HL-60 (cell line): ENCODE results near the gene POLDIP3.

Experiments
- DNase-seq, 2 experiments: peaks; one replicate each; pipeline ENCODE4 v3.0.0-alpha.2; 2010 to 2020; ENCODE audit warnings: low read depth in 1 of 2, low spot score in 1 of 2
- H3K27ac ChIP-seq: fragments of 250-450 bp; sonication (Bioruptor Pico); replicated peaks from 2 replicates; pipeline ENCODE4 v1.5.1; 2020; ENCODE audit warnings: mild to moderate bottlenecking, moderate library complexity
- H3K27me3 ChIP-seq: fragments of 250-450 bp; sonication (Bioruptor Pico); 2 replicates; pipeline ENCODE4 v1.5.1; 2021; ENCODE audit warnings: mild to moderate bottlenecking, moderate library complexity; ENCODE audit not compliant: insufficient read depth, poor library complexity, severe bottlenecking
- H3K4me3 ChIP-seq: replicated peaks from 2 replicates; pipeline ENCODE4 v1.5.1; 2011; ENCODE audit warnings: mild to moderate bottlenecking, control low read depth, low read length; ENCODE audit not compliant: insufficient read depth
- GABPA ChIP-seq: IDR thresholded peaks from 2 replicates; pipeline ENCODE4 v1.6.1; 2012; ENCODE audit warnings: low read depth
- POLR2AphosphoS5 ChIP-seq: IDR thresholded peaks from 2 replicates; pipeline ENCODE4 v1.6.1; 2012; ENCODE audit warnings: low read depth
- SPI1 ChIP-seq: IDR thresholded peaks from 2 replicates; pipeline ENCODE4 v1.6.1; 2012; ENCODE audit warnings: low read depth, mild to moderate bottlenecking, borderline replicate concordance
- TF ChIP-seq, protein P1 (sequence below): IDR thresholded peaks from 2 replicates; pipeline ENCODE4 v1.6.1; 2012; ENCODE audit warnings: low read depth; ENCODE audit not compliant: insufficient replicate concordance
- TF ChIP-seq, protein P2 (sequence below): IDR thresholded peaks from one replicate; pipeline ENCODE4 v1.5.1; 2011; ENCODE audit warnings: low read length, control low read depth, inconsistent platforms; ENCODE audit not compliant: insufficient read depth

Gene POLDIP3

DNA sequence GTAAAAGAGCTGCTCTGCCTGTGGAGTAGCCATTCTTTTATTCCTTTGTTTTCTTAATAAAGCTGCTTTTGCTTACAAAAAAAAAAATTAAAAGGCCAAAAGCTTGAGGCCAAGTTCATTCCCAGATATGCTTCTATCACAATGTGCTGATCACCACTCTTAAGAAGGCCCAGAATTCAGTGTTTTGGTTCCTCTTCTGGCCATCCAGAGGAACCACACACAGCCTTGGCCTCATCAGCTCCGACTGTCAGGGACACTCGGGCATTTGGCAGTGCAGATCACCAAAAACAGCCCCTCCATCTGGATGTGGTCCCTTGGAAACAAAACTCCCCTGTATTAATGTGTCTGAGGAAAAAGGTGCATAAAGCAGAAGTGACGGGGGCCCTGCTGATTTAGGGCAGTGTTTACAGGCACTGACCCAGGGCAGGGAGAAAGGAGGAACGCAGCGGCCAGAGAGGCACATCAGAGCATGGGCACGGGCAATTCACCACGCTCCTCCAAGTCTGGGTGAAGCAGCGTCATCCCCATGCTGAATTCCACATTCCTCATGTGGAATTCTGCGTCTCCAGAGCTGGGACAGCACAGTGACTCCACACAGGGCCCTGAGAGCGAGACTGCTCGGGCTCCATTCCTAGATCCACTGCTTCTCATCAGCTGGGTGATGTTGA lies 17.7 kb downstream of the POLDIP3 start:
- DNase-seq = no peak
- TF ChIP-seq POLR2AphosphoS5 (no peak), GABPA (no peak), SPI1 (no peak)
- TF ChIP-seq, protein P1, sequence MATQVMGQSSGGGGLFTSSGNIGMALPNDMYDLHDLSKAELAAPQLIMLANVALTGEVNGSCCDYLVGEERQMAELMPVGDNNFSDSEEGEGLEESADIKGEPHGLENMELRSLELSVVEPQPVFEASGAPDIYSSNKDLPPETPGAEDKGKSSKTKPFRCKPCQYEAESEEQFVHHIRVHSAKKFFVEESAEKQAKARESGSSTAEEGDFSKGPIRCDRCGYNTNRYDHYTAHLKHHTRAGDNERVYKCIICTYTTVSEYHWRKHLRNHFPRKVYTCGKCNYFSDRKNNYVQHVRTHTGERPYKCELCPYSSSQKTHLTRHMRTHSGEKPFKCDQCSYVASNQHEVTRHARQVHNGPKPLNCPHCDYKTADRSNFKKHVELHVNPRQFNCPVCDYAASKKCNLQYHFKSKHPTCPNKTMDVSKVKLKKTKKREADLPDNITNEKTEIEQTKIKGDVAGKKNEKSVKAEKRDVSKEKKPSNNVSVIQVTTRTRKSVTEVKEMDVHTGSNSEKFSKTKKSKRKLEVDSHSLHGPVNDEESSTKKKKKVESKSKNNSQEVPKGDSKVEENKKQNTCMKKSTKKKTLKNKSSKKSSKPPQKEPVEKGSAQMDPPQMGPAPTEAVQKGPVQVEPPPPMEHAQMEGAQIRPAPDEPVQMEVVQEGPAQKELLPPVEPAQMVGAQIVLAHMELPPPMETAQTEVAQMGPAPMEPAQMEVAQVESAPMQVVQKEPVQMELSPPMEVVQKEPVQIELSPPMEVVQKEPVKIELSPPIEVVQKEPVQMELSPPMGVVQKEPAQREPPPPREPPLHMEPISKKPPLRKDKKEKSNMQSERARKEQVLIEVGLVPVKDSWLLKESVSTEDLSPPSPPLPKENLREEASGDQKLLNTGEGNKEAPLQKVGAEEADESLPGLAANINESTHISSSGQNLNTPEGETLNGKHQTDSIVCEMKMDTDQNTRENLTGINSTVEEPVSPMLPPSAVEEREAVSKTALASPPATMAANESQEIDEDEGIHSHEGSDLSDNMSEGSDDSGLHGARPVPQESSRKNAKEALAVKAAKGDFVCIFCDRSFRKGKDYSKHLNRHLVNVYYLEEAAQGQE = no peak
- TF ChIP-seq, protein P2, sequence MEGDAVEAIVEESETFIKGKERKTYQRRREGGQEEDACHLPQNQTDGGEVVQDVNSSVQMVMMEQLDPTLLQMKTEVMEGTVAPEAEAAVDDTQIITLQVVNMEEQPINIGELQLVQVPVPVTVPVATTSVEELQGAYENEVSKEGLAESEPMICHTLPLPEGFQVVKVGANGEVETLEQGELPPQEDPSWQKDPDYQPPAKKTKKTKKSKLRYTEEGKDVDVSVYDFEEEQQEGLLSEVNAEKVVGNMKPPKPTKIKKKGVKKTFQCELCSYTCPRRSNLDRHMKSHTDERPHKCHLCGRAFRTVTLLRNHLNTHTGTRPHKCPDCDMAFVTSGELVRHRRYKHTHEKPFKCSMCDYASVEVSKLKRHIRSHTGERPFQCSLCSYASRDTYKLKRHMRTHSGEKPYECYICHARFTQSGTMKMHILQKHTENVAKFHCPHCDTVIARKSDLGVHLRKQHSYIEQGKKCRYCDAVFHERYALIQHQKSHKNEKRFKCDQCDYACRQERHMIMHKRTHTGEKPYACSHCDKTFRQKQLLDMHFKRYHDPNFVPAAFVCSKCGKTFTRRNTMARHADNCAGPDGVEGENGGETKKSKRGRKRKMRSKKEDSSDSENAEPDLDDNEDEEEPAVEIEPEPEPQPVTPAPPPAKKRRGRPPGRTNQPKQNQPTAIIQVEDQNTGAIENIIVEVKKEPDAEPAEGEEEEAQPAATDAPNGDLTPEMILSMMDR = no peak
- Histone ChIP-seq H3K27ac (no peak overlapping the region), H3K27me3 (no peaks in the 10 kb centered on the region), H3K4me3 (no peak overlapping the region)

DNA sequence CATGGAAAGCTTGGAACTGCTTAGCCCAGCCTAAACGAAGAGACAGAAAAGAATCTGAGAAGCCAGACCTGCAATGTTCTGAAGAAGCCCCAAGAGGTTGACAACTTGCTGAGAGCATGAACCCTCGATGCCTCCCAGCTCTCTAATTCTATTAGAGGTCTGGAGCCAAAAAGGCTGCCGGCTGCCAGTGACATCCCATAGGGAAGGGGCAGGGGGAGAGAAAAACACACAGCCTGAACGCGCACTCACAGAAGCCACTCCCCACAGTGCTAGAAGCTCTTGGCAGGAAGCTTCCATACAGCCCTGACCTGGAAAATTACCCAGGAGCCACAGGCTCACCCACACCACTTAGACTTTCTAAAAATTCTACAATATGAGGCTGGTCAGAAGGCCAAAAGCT lies 18.3 kb downstream of the POLDIP3 start:
- no peak for DNase-seq
- no peak for TF ChIP-seq SPI1
- TF ChIP-seq, protein P2 = no peak
- TF ChIP-seq POLR2AphosphoS5 = no peak
- TF ChIP-seq GABPA = no peak
- TF ChIP-seq, protein P1 = no peak
- Histone ChIP-seq H3K4me3 (no peak overlapping the region), H3K27me3 (no peaks in the 10 kb centered on the region), H3K27ac (no peak overlapping the region)

DNA sequence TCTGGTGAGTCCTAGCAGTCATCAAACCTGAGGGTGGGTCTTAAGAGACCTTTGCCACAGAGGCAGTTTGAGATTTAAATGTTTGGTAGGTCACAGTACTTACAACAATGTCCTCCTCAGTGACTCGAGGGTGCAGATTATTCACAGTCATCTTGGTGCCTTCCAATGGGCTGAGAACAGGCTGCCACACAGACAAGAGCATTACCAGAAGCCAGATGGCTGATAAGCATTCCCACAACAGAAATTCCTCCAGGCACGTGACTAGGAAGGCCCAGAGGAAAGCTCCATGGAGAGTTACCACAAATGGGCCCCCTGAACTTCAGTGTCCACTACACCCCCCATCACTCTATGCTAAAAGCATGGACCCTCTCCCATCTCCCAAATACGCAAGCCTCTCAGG lies 19.2 kb downstream of the POLDIP3 start:
- TF ChIP-seq, protein P1 = no peak
- TF ChIP-seq GABPA (no peak), SPI1 (no peak), POLR2AphosphoS5 (no peak)
- TF ChIP-seq, protein P2 = no peak
- Histone ChIP-seq H3K27ac (no peak overlapping the region), H3K4me3 (no peak overlapping the region), H3K27me3 (no peaks in the 10 kb centered on the region)
- DNase-seq = no peak
